ENCODE results near the gene HOMER2.

DNA sequence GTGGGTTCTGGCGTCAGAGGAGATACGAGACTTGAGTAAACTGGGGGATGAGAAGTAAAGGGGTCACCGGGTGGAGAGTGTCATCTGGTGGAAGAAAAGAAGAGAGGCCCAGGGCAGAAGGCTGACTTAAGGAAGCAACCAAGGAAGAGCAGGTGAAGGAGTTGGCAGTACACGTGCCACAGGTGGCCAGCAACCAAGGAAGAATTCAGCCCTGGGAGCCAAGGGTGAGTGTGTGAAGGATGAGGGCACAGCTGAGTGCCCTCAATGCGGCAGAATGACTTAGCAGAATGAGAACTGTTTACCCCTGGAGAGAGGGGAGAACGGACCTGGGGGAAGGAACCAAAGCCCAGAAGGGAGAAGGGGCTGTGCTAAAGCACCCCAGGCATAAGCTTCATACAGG is 71.8 kb downstream of the HOMER2 start:
- TF ChIP-seq ETV6 (CRISPR knock-in tag; conservative IDR thresholded peaks at IDR 0.05) (no peak), RFX5 (IDR thresholded peaks at IDR 0.05; ENCODE audit: low read depth, low read length) (no peak), ZNF484 (CRISPR knock-in tag; IDR thresholded peaks at IDR 0.05; ENCODE audit: borderline replicate concordance, low read depth) (no peak), SETDB1 (CRISPR knock-in tag; IDR thresholded peaks at IDR 0.05; ENCODE audit: borderline replicate concordance) (no peak), MAZ (IDR thresholded peaks at IDR 0.05; ENCODE audit: borderline replicate concordance, low read depth, low read length) (no peak), MAZ (CRISPR knock-in tag; IDR thresholded peaks at IDR 0.05; ENCODE audit: low read depth) (no peak), REXO4 (CRISPR knock-in tag; IDR thresholded peaks at IDR 0.05; ENCODE audit: borderline replicate concordance) (no peak), POLR2A (IDR thresholded peaks at IDR 0.05; ENCODE audit: insufficient read depth in 1 of 2, low read depth in 2 of 2, low read length in 2 of 2) (no peak), PLRG1 (conservative IDR thresholded peaks at IDR 0.05) (no peak), THAP11 (CRISPR knock-in tag; IDR thresholded peaks at IDR 0.05) (no peak)
- TF ChIP-seq, protein P1, sequence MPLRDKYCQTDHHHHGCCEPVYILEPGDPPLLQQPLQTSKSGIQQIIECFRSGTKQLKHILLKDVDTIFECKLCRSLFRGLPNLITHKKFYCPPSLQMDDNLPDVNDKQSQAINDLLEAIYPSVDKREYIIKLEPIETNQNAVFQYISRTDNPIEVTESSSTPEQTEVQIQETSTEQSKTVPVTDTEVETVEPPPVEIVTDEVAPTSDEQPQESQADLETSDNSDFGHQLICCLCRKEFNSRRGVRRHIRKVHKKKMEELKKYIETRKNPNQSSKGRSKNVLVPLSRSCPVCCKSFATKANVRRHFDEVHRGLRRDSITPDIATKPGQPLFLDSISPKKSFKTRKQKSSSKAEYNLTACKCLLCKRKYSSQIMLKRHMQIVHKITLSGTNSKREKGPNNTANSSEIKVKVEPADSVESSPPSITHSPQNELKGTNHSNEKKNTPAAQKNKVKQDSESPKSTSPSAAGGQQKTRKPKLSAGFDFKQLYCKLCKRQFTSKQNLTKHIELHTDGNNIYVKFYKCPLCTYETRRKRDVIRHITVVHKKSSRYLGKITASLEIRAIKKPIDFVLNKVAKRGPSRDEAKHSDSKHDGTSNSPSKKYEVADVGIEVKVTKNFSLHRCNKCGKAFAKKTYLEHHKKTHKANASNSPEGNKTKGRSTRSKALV (CRISPR knock-in tag; IDR thresholded peaks at IDR 0.05) = no peak
- TF ChIP-seq, protein P2, sequence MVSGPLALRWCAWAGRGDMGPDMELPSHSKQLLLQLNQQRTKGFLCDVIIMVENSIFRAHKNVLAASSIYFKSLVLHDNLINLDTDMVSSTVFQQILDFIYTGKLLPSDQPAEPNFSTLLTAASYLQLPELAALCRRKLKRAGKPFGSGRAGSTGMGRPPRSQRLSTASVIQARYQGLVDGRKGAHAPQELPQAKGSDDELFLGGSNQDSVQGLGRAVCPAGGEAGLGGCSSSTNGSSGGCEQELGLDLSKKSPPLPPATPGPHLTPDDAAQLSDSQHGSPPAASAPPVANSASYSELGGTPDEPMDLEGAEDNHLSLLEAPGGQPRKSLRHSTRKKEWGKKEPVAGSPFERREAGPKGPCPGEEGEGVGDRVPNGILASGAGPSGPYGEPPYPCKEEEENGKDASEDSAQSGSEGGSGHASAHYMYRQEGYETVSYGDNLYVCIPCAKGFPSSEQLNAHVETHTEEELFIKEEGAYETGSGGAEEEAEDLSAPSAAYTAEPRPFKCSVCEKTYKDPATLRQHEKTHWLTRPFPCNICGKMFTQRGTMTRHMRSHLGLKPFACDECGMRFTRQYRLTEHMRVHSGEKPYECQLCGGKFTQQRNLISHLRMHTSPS (CRISPR knock-in tag; IDR thresholded peaks at IDR 0.05; ENCODE audit: low read depth) = no peak
- TF ChIP-seq, protein P3, sequence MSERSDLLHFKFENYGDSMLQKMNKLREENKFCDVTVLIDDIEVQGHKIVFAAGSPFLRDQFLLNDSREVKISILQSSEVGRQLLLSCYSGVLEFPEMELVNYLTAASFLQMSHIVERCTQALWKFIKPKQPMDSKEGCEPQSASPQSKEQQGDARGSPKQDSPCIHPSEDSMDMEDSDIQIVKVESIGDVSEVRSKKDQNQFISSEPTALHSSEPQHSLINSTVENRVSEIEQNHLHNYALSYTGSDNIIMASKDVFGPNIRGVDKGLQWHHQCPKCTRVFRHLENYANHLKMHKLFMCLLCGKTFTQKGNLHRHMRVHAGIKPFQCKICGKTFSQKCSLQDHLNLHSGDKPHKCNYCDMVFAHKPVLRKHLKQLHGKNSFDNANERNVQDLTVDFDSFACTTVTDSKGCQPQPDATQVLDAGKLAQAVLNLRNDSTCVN (CRISPR knock-in tag; IDR thresholded peaks at IDR 0.05; ENCODE audit: borderline replicate concordance) = no peak
- TF ChIP-seq, protein P4, sequence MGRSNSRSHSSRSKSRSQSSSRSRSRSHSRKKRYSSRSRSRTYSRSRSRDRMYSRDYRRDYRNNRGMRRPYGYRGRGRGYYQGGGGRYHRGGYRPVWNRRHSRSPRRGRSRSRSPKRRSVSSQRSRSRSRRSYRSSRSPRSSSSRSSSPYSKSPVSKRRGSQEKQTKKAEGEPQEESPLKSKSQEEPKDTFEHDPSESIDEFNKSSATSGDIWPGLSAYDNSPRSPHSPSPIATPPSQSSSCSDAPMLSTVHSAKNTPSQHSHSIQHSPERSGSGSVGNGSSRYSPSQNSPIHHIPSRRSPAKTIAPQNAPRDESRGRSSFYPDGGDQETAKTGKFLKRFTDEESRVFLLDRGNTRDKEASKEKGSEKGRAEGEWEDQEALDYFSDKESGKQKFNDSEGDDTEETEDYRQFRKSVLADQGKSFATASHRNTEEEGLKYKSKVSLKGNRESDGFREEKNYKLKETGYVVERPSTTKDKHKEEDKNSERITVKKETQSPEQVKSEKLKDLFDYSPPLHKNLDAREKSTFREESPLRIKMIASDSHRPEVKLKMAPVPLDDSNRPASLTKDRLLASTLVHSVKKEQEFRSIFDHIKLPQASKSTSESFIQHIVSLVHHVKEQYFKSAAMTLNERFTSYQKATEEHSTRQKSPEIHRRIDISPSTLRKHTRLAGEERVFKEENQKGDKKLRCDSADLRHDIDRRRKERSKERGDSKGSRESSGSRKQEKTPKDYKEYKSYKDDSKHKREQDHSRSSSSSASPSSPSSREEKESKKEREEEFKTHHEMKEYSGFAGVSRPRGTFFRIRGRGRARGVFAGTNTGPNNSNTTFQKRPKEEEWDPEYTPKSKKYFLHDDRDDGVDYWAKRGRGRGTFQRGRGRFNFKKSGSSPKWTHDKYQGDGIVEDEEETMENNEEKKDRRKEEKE (IDR thresholded peaks at IDR 0.05) = no peak
- TF ChIP-seq, protein P5, sequence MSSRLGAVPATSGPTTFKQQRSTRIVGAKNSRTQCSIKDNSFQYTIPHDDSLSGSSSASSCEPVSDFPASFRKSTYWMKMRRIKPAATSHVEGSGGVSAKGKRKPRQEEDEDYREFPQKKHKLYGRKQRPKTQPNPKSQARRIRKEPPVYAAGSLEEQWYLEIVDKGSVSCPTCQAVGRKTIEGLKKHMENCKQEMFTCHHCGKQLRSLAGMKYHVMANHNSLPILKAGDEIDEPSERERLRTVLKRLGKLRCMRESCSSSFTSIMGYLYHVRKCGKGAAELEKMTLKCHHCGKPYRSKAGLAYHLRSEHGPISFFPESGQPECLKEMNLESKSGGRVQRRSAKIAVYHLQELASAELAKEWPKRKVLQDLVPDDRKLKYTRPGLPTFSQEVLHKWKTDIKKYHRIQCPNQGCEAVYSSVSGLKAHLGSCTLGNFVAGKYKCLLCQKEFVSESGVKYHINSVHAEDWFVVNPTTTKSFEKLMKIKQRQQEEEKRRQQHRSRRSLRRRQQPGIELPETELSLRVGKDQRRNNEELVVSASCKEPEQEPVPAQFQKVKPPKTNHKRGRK (CRISPR knock-in tag; IDR thresholded peaks at IDR 0.05) = no peak
